HG02973 (cell line): ENCODE results near the gene TRPC1.
A peak's percentile ranks its signal among the peaks of the same experiment; 100 is the strongest.
"Not testable (repeated sequence)": the region's sequence is repeated elsewhere in the genome, so short reads cannot be mapped to it uniquely, and the experiment has no call there.

Source experiments
- ATAC-seq: cut with Tn5 transposase; IDR thresholded peaks from one replicate; pipeline ENCODE4 v1.9.1; 2021; ENCODE audit warnings: moderate library complexity; ENCODE audit not compliant: unreplicated experiment

TRPC1 gene

DNA sequence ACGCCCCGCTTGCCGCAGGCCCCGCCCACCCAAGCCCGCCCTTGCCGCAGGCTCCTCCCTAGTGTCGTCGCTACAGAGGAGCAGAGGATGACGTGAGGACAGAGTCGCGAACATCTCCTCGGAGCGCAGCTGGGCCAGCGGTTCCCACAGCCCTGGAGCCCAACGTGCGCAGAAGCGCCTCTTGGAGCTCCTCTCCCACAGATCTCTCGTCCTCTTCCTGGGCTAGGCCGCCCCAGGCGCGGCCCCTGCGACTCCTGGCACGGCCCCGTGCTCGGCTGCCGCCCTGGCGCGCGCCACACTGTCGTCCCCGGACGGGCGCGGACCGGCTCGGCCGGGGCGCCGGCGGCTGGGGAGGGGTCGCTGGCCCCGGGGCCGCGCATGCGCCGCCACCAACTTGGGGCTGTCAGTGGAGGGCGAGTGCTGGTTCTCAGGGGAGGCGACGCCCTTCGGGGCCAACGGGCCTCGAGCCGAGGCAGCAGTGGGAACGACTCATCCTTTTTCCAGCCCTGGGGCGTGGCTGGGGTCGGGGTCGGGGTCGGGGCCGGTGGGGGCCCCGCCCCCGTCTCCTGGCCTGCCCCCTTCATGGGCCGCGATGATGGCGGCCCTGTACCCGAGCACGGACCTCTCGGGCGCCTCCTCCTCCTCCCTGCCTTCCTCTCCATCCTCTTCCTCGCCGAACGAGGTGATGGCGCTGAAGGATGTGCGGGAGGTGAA, at the start of gene TRPC1:
Gene TRPC1, plus strand, starts transcription at position 67 of the 714 bp plus-strand sequence. Its CDS starts 526 bp downstream, at position 593.
- ATAC-seq = peak; percentile 95

DNA sequence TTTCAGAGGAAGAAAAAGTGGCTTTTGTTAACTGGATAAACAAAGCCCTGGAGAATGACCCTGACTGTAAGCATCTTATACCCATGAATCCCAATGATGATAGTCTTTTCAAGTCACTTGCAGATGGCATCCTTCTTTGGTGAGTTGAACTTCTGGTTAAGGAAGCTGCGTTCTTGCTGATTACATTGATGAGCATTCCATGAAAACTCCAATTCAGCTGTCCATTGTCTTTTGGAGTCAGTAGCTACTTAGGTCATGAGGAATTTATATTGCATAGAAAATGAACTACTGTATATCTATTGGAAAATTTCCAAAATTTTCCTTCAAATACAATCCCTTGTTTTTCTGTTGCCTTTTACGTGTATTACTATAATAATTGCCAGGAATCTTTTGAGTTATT, 47.7 kb upstream of the TRPC1 start:
- ATAC-seq = no peak

DNA sequence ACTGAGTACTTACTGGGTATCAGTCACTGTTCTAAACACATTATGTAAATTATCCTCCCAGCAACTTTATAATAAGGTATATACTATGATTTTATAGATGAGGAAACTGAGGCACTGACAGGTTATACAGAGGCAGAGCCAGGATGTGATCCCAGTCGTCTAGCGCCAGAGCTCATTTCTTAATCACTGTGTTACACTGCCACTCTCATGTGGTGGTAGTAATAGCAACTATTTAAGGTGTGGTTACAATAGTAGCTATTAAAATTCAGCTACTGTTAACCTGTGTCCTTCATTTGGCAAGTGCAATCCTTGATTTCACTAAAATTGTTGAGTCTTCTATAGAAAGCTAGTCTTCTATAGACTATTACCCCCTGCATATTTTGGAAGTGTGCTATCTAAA, 43.1 kb upstream of the TRPC1 start:
- no peak for ATAC-seq

GRCh38 chr3:142690613-142691012, 33.2 kb upstream of the TRPC1 start:
- ATAC-seq = no peak

- ATAC-seq = no peak
These were observed 32.3 kb upstream of the TRPC1 start for GRCh38 chr3:142691527-142691926.

- no peak for ATAC-seq
These were observed 30.5 kb upstream of the TRPC1 start for GRCh38 chr3:142693136-142693853.

GRCh38 chr3:142694225-142694624, 29.6 kb upstream of the TRPC1 start:
- ATAC-seq = no peak

- ATAC-seq = no peak
These were observed 18.6 kb upstream of the TRPC1 start for GRCh38 chr3:142705198-142705597.

- no peak for ATAC-seq
These were observed 17.3 kb upstream of the TRPC1 start for GRCh38 chr3:142706321-142707127.

DNA sequence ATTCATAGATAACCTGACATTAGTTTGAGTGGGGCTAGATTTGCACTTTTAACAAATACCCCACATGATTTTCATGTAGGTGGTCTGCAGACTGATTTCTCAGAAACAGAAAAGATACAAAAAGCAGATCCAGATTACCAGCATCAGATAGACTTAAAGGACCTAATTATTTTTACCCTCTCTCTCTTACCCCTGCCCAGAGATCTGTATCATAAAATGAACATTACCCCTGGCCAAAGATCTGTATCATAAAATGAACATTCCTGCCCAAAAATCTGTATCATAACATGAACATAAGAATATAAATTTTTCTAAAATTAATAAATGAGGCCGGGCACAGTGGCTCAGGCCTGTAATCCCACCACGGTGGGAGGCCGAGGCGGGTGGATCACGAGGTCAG, 14.6 kb upstream of the TRPC1 start:
- ATAC-seq = no peak

DNA sequence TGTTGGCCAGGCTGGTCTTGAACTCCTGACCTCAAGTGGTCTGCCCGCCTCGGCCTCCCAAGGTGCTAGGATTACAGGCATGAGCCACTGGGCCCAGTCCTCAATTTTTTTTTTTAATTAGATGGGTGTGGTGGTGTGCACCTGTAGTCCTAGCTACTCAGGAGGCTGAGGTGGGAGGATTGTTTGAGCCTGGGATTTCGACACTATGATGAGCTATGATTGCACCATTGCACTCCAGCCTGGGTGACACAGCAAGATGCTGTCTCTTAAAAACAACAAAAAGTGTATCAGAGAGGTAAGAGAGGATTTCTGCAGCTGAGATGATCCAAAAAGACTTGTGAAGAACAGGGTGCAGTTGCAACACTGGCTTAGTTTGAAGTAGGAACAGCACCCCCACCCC, 9.0 kb upstream of the TRPC1 start:
- not testable (repeated sequence) for ATAC-seq

- no peak for ATAC-seq
These were observed 7.7 kb upstream of the TRPC1 start for GRCh38 chr3:142716102-142716501.

GRCh38 chr3:142723665-142723967, 218 bp upstream of the TRPC1 start:
- ATAC-seq = peak; percentile 13

GRCh38 chr3:142724682-142725356, 985 bp downstream of the TRPC1 start:
- peak; percentile 9 for ATAC-seq

- no peak for ATAC-seq
These were observed 1.5 kb downstream of the TRPC1 start for GRCh38 chr3:142725357-142725739.

DNA sequence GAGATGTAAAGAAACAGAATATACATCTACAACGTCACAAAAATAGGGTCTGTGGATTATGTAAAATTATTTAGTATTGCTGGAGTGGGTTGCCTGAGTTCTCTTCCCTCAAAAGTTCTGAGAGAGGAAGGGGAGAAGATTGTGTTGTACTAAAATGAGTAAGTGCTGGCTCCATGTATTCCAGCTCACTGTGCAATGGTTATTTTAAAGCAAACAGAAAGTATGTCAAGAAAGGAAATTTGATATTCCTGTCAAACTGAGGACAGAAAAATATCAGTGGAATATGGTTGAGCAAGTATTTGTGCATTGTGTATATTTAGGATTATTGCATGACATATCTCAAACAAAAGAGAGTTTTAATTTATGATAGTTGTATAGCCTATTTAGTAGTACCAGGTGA, 2.2 kb downstream of the TRPC1 start:
- ATAC-seq = no peak

GRCh38 chr3:142732066-142732465, 8.2 kb downstream of the TRPC1 start:
- no peak for ATAC-seq

- no peak for ATAC-seq
These were observed 11.0 kb downstream of the TRPC1 start for GRCh38 chr3:142734834-142735233.

GRCh38 chr3:142735462-142735861, 11.6 kb downstream of the TRPC1 start:
- no peak for ATAC-seq

DNA sequence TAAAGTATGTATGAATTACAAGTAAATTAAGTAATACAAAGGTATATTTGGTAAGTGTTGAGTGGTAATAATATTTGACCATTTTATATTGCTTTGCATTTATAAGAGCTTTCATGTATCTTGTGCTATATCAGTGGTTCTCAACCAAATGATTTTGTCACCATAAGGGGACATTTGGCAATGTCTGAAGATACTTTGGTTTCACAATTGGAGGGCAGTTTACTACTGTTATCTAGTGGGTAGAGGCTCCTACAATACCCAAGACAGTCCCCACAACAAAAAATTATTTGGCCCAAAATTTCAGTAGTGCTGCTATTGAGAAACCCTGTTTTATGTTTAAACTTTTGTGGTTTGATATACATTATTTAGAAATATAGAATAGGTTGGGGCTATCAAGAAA, 14.6 kb downstream of the TRPC1 start:
- ATAC-seq = no peak

DNA sequence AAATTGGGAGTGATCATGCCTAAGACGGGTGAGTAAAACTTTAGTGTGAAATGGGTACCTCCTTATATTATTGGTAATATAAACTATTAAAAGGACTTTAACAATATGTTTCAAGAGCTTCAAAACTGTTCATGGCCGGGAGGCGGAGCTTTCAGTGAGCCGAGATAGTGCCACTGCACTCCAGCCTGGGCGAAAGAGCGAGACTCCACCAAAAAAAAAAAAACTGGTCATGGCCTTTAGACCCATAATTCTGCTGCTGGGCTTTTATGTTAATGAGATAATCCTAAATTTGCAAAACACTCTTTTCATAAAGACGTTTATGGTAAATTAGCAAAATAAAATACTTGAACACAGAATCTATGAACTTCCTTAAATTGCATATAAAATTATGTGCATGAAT, 22.8 kb downstream of the TRPC1 start:
- no peak for ATAC-seq
